PC-3 (cell line): Measurements from ENCODE around the gene SDK2. TPM values are rescaled to one million over a fixed set of nuclear protein-coding genes. Genes with fewer than 3 reads are reported as not detected.
"Not testable (repeated sequence)": the region's sequence is repeated elsewhere in the genome, so short reads cannot be mapped to it uniquely, and the experiment has no call there.

Source experiments
- ATAC-seq: fragments of 200-7000 bp; cut with Tn5 transposase; 2 replicates; pipeline ENCODE4 v1.9.1; 2020; ENCODE audit warnings: mild to moderate bottlenecking, moderate library complexity
- BruUV-seq: library from RNA; stranded (reverse); fragments of 400-500 nt; replicated peaks from 2 replicates; lab custom pipeline; 2021; lab: Mats Ljungman, UMichigan
- CTCF ChIA-PET: fragments of 300-600 bp; sonication (Branson Sonifier 250); formaldehyde crosslinking; loops from one replicate; lab custom pipeline; 2022; ENCODE audit warnings: antibody characterized with exemption; lab: Charles Lee
- POLR2A ChIA-PET: fragments of 300-600 bp; sonication (Branson Sonifier 250); formaldehyde crosslinking; loops from one replicate; lab custom pipeline; 2022; ENCODE audit warnings: antibody characterized with exemption; ENCODE audit not compliant: unreplicated experiment; lab: Charles Lee
- DNase-seq: peaks from one replicate; pipeline ENCODE4 v3.0.0-alpha.2; 2015
- H2AFZ ChIP-seq: fragments of 300-600 bp; sonication (generic); 2 replicates; pipeline ENCODE4 v1.6.0; 2016; ENCODE audit warnings: antibody characterized with exemption, low read length
- H3F3A ChIP-seq: fragments of 300-600 bp; sonication (generic); one replicate; pipeline ENCODE4 v1.6.0; 2017; ENCODE audit warnings: antibody characterized with exemption, low read length, control low read depth, mild to moderate bottlenecking; ENCODE audit not compliant: unreplicated experiment
- H3K27ac ChIP-seq: fragments of 300-600 bp; sonication (generic); 2 replicates; pipeline ENCODE4 v1.5.1; 2016; ENCODE audit warnings: mild to moderate bottlenecking, low read length
- H3K27me3 ChIP-seq: fragments of 300-600 bp; sonication (generic); 2 replicates; pipeline ENCODE4 v1.6.1; 2016; ENCODE audit warnings: low read length, mixed read lengths
- H3K36me3 ChIP-seq: fragments of 300-600 bp; sonication (generic); 2 replicates; pipeline ENCODE4 v1.6.1; 2016; ENCODE audit warnings: low read depth, mixed run types, low read length, mixed read lengths
- H3K4me1 ChIP-seq: fragments of 300-600 bp; sonication (generic); 2 replicates; pipeline ENCODE4 v1.5.1; 2016; ENCODE audit warnings: low read length; ENCODE audit not compliant: insufficient read depth
- H3K4me2 ChIP-seq: fragments of 300-600 bp; sonication (generic); 2 replicates; pipeline ENCODE4 v1.6.0; 2016; ENCODE audit warnings: low read length
- H3K4me3 ChIP-seq: fragments of 300-600 bp; sonication (generic); 2 replicates; pipeline ENCODE4 v1.5.1; 2016; ENCODE audit warnings: mild to moderate bottlenecking, low read length, mixed read lengths
- H3K79me2 ChIP-seq: fragments of 300-600 bp; sonication (generic); 2 replicates; pipeline ENCODE4 v1.6.1; 2017; ENCODE audit warnings: low read length, mixed read lengths
- H3K9ac ChIP-seq: fragments of 300-600 bp; sonication (generic); 2 replicates; pipeline ENCODE4 v1.6.0; 2016; ENCODE audit warnings: mild to moderate bottlenecking, low read length
- H3K9me2 ChIP-seq: fragments of 300-600 bp; sonication (generic); replicated peaks from 2 replicates; pipeline ENCODE4 v1.6.1; 2016; ENCODE audit warnings: mixed run types, low read length, mixed read lengths
- H3K9me3 ChIP-seq: fragments of 300-600 bp; sonication (generic); 2 replicates; pipeline ENCODE4 v1.6.1; 2016; ENCODE audit warnings: low read length, mixed read lengths
- H4K20me1 ChIP-seq: fragments of 300-600 bp; sonication (generic); 2 replicates; pipeline ENCODE4 v1.6.1; 2016; ENCODE audit warnings: low read length, mixed read lengths
- CTCF ChIP-seq: fragments of 300-600 bp; sonication (generic); conservative IDR thresholded peaks from 2 replicates; pipeline ENCODE4 v1.5.1; 2017; ENCODE audit warnings: antibody characterized with exemption, low read depth, mild to moderate bottlenecking, low read length
- EZH2 ChIP-seq: fragments of 300-600 bp; sonication (generic); IDR thresholded peaks from one replicate; pipeline ENCODE4 v1.6.1; 2017; ENCODE audit warnings: antibody characterized with exemption, mild to moderate bottlenecking, low read length; ENCODE audit not compliant: unreplicated experiment
- EZH2phosphoT487 ChIP-seq: fragments of 300-600 bp; sonication (generic); IDR thresholded peaks from 2 replicates; pipeline ENCODE4 v1.6.1; 2018; ENCODE audit warnings: mild to moderate bottlenecking, antibody characterized with exemption, low read length, borderline replicate concordance
- intact Hi-C: fragments of 100-400 bp; cut with micrococcal nuclease; formaldehyde crosslinking; loops from 2 replicates; pipeline ENCODE4 v1.9.0; 2023
- total RNA-seq: library from RNA; depleted of rRNA; stranded (reverse); fragments of >200 nt; gene quantifications from 2 replicates; pipeline ENCODE4 v1.2.3, GENCODE V29; 2014

The SDK2 gene
- total RNA-seq, 1 experiment from 2014 or later = 0.07 TPM

DNA sequence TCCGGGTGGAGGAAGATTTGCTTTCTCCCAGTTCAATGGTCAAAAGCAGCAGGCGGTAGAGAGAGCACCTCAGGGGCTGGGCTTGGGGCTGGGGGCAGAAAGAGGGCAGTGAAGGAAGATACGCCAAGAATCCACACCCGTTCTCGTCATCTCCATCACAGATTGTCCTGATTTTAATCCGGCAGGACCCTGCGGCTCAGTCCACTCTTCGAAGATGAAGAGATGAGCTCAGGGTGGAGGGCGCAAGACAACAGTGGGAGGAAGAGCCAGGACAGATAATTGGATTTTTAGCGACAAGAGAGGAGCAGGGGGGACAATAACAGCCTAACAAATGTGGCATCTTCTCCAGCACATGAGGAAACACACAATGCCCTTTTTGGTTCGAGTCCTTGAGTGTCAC is 165.9 kb downstream of the SDK2 start:
- no peak overlapping the region for H3K9ac ChIP-seq
- CTCF ChIA-PET = no interaction called here

GRCh38 chr17:73476890-73477350 is 167.3 kb downstream of the SDK2 start:
- Histone ChIP-seq H3K9ac (no peak overlapping the region), H3K36me3 (no peaks in the 10 kb centered on the region), H3K27ac (no peak overlapping the region), H3K9me2 (no peaks in the 10 kb centered on the region), H3K4me2 (no peak overlapping the region), H3K4me3 (no peak overlapping the region), H3K27me3 (peaks cover 62% of the 10 kb centered on the region), H4K20me1 (no peaks in the 10 kb centered on the region), H3K9me3 (no peaks in the 10 kb centered on the region), H3K4me1 (peaks cover 6% of the 10 kb centered on the region; the same call in 1 of the 2 replicates), H3F3A (no peaks in the 10 kb centered on the region), H3K79me2 (no peaks in the 10 kb centered on the region), H2AFZ (no peak overlapping the region)
- no peak for TF ChIP-seq EZH2phosphoT487
- no peak for TF ChIP-seq EZH2
- no peak for TF ChIP-seq CTCF
- intact Hi-C loops = no loop called here
- ATAC-seq = no peak
- ChIA-PET POLR2A (no interaction called here), CTCF (no interaction called here)
- DNase-seq = no peak
- BruUV-seq = no TSS peak

More for the DNA sequence above, 165.9 kb downstream of the SDK2 start:
- H3K9me2 ChIP-seq = no peaks in the 10 kb centered on the region
- no peaks in the 10 kb centered on the region for H3K36me3 ChIP-seq
- H3F3A ChIP-seq = no peaks in the 10 kb centered on the region
- H3K4me1 ChIP-seq = peaks cover 6% of the 10 kb centered on the region; the same call in 1 of the 2 replicates
- no peak for TF ChIP-seq CTCF
- TF ChIP-seq EZH2 = no peak
- no peak for TF ChIP-seq EZH2phosphoT487
- H3K9me3 ChIP-seq = no peaks in the 10 kb centered on the region
- BruUV-seq = no TSS peak
- POLR2A ChIA-PET = no interaction called here
- H4K20me1 ChIP-seq = no peaks in the 10 kb centered on the region
- ATAC-seq (no peak), DNase-seq (no peak)
- peaks cover 73% of the 10 kb centered on the region for H3K27me3 ChIP-seq
- H3K4me3 ChIP-seq = no peak overlapping the region
- no peak overlapping the region for H2AFZ ChIP-seq
- H3K79me2 ChIP-seq = no peaks in the 10 kb centered on the region
- intact Hi-C loops = no loop called here
- H3K4me2 ChIP-seq = no peak overlapping the region
- no peak overlapping the region for H3K27ac ChIP-seq

DNA sequence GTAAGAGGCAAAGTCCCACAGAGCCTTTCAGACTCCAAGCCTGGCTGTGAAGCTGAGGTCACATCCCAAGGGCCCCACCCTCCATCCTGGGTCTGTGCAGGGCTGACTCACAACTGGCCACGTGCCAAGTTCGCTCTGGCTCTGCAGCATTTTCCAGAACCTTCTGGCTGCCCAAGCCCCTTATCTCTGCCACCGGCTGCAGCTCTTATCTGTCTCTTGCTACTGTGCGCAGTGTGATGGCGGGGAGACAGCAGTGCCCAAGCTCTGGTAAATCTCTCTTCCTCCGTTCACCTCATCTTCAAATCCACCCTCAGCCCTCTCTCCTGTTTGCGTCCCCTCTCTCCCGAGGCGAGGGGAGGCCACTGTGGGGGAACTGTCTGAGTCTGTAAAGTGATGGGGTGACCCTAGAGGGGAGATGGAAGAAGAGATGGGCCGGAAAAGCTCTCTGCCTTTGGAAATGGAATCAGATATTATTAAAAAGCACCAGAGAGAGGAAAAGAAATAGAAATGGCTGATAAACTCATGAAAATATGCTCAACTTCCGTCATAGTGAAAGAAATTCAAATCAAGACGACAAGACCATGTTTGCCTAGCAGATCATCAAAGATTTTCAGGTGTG is 169.8 kb downstream of the SDK2 start:
- Histone ChIP-seq H3K79me2 (no peaks in the 10 kb centered on the region), H3K4me3 (no peak overlapping the region), H3K27me3 (peaks cover 52% of the 10 kb centered on the region), H3K9me2 (no peaks in the 10 kb centered on the region), H2AFZ (no peak overlapping the region), H3K36me3 (no peaks in the 10 kb centered on the region), H3K4me1 (peaks cover 6% of the 10 kb centered on the region; the same call in 1 of the 2 replicates), H3K4me2 (no peak overlapping the region), H4K20me1 (no peaks in the 10 kb centered on the region), H3K27ac (no peak overlapping the region), H3K9ac (no peak overlapping the region), H3K9me3 (no peaks in the 10 kb centered on the region), H3F3A (no peaks in the 10 kb centered on the region)
- DNase-seq = peak; percentile 64
- intact Hi-C loops = no loop called here
- ChIA-PET CTCF (no interaction called here), POLR2A (no interaction called here)
- TF ChIP-seq CTCF (no peak), EZH2phosphoT487 (no peak), EZH2 (no peak)
- peak; percentile 74 for ATAC-seq
- BruUV-seq = no TSS peak

DNA sequence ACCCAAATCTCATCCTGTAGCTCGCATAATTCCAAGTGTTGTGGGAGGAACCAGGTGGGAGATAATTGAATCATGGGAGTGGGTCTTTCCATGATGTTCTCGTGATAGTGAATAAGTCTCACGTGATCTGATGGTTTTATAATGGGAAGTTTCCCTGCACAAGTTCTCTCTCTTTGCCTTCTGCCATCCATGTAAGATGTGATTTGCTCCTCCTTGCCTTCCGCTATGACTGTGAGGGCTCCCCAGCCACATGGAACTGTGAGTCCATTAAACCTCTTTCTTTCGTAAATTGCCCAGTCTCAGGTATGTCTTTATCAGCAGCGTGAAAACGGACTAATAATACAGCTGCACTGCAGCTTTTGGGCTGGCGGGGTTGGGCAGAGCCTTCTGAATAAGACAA is 171.5 kb downstream of the SDK2 start:
- H3K9me2 ChIP-seq, H3K4me1 ChIP-seq, CTCF ChIA-PET, H3K4me3 ChIP-seq, ATAC-seq, BruUV-seq, H2AFZ ChIP-seq, H3K9ac ChIP-seq, H3K36me3 ChIP-seq, H4K20me1 ChIP-seq, intact Hi-C loops, H3K79me2 ChIP-seq, H3K4me2 ChIP-seq, H3F3A ChIP-seq, H3K27ac ChIP-seq, H3K9me3 ChIP-seq, DNase-seq, POLR2A ChIA-PET: not testable (repeated sequence)
- peaks cover 45% of the 10 kb centered on the region for H3K27me3 ChIP-seq
